H1 (cell line): ENCODE data around the gene UPK2. TPM values are rescaled to one million over a fixed set of nuclear protein-coding genes. Genes with fewer than 3 reads are reported as not detected.

Experiments
- CTCF ChIA-PET: fragments of 300-600 bp; sonication (Branson Sonifier 250); formaldehyde crosslinking; loops from one replicate; lab custom pipeline; 2021; ENCODE audit not compliant: partially characterized antibody; lab: Charles Lee
- POLR2A ChIA-PET: fragments of 300-600 bp; sonication (Branson Sonifier 250); formaldehyde crosslinking; loops from one replicate; lab custom pipeline; 2021; ENCODE audit warnings: inconsistent platforms; ENCODE audit not compliant: partially characterized antibody; lab: Charles Lee
- DNase-seq, 2 experiments: peaks; one replicate each; pipeline versions ENCODE4 v3.0.0 to v3.0.0-alpha.2; 2010 to 2022; ENCODE audit warnings: low spot score in 2 of 2, low read depth in 1 of 2, mixed read lengths in 1 of 2
- FAIRE-seq: peaks from 2 replicates; lab custom pipeline; 2011; peaks lifted over from hg19 to GRCh38; lab: Jason Lieb, UNC
- H2AFZ ChIP-seq: 2 replicates; pipeline ENCODE4 v1.8.1; 2012; ENCODE audit warnings: low read length, inconsistent platforms
- H2AK5ac ChIP-seq: 2 replicates; pipeline ENCODE4 v1.6.1; 2013; ENCODE audit warnings: low read depth, low read length
- H2BK120ac ChIP-seq: replicated peaks from 2 replicates; pipeline ENCODE3; 2013; ENCODE audit warnings: low read depth, low read length, inconsistent platforms
- H2BK12ac ChIP-seq: 2 replicates; pipeline ENCODE4 v1.6.1; 2013; ENCODE audit warnings: low read depth, low read length
- H2BK15ac ChIP-seq: 2 replicates; pipeline ENCODE4 v1.6.1; 2013; ENCODE audit warnings: low read length
- H2BK20ac ChIP-seq: 2 replicates; pipeline ENCODE4 v1.6.1; 2013; ENCODE audit warnings: low read length
- H2BK5ac ChIP-seq: 2 replicates; pipeline ENCODE4 v1.6.1; 2013; ENCODE audit warnings: low read depth, low read length
- H3K14ac ChIP-seq: 2 replicates; pipeline ENCODE4 v1.6.1; 2013; ENCODE audit warnings: inconsistent platforms; ENCODE audit not compliant: insufficient read length
- H3K18ac ChIP-seq: 2 replicates; pipeline ENCODE4 v1.6.1; 2013; ENCODE audit warnings: low read length; ENCODE audit errors: extremely low read depth
- H3K23ac ChIP-seq: 2 replicates; pipeline ENCODE4 v1.6.1; 2013; ENCODE audit warnings: inconsistent platforms; ENCODE audit not compliant: insufficient read length
- H3K23me2 ChIP-seq: 2 replicates; pipeline ENCODE4 v1.6.1; 2013; ENCODE audit warnings: low read depth, low read length
- H3K27ac ChIP-seq: 2 replicates; pipeline ENCODE4 v1.6.1; 2011; ENCODE audit warnings: low read depth, low read length, inconsistent platforms
- H3K27me3 ChIP-seq, 4 experiments: replicated peaks in 1 of 4; 1 replicate in 1 of 4; 2 replicates in 3 of 4; pipeline versions ENCODE4 v1.6.1 to v1.8.1; 2011 to 2013; ENCODE audit warnings: low read length in 3 of 4, mild to moderate bottlenecking in 3 of 4, inconsistent platforms in 2 of 4, mixed read lengths in 2 of 4, moderate library complexity in 1 of 4; ENCODE audit not compliant: control insufficient read depth in 3 of 4, insufficient read depth in 3 of 4; ENCODE audit errors: extremely low read depth in 1 of 4
- H3K36me3 ChIP-seq, 4 experiments: 2 replicates each; pipeline versions ENCODE4 v1.6.1 to v1.8.1; 2011 to 2013; ENCODE audit warnings: mild to moderate bottlenecking in 4 of 4, low read length in 3 of 4, moderate library complexity in 2 of 4, control low read depth in 1 of 4, inconsistent platforms in 1 of 4; ENCODE audit not compliant: insufficient read depth in 4 of 4, control insufficient read depth in 2 of 4
- H3K4ac ChIP-seq: replicated peaks from 2 replicates; pipeline ENCODE3; 2013; ENCODE audit warnings: low read length, low read depth, mixed read lengths, inconsistent platforms; ENCODE audit not compliant: insufficient read length
- H3K4me1 ChIP-seq, 4 experiments: replicated peaks in 1 of 4; 1 replicate in 1 of 4; 2 replicates in 3 of 4; pipeline versions ENCODE4 v1.6.1 to v1.8.1; 2011 to 2013; ENCODE audit warnings: low read length in 3 of 4, inconsistent platforms in 2 of 4, mixed read lengths in 1 of 4; ENCODE audit not compliant: insufficient read depth in 4 of 4, control insufficient read depth in 3 of 4
- H3K4me2 ChIP-seq, 2 experiments: 2 replicates each; pipeline versions ENCODE4 v1.6.1 to v1.8.1; 2011 to 2013; ENCODE audit warnings: low read depth in 2 of 2, low read length in 2 of 2, control low read depth in 1 of 2, inconsistent platforms in 1 of 2, mild to moderate bottlenecking in 1 of 2; ENCODE audit not compliant: insufficient read depth in 1 of 2
- H3K4me3 ChIP-seq, 4 experiments: fragments of 200-600, 300-600 bp in 1 of 4; sonication (generic), shearing (Covaris generic), sonication (Bioruptor Twin) in 1 of 4; 2 replicates each; pipeline versions ENCODE4 v1.5.1 to v1.8.1; 2011 to 2016; ENCODE audit warnings: low read length in 4 of 4, low read depth in 3 of 4, control low read depth in 2 of 4, inconsistent platforms in 2 of 4, mild to moderate bottlenecking in 2 of 4, mixed read lengths in 1 of 4, moderate library complexity in 1 of 4; ENCODE audit not compliant: insufficient read depth in 2 of 4; ENCODE audit errors: extremely low read depth in 1 of 4
- H3K56ac ChIP-seq: replicated peaks from 2 replicates; pipeline ENCODE3; 2013; ENCODE audit warnings: low read depth, mild to moderate bottlenecking, mixed read lengths, low read length, inconsistent platforms; ENCODE audit not compliant: insufficient read length
- H3K79me1 ChIP-seq: 2 replicates; pipeline ENCODE4 v1.6.1; 2013; ENCODE audit warnings: low read depth, low read length, control low read depth
- H3K79me2 ChIP-seq, 2 experiments: 2 replicates each; pipeline versions ENCODE4 v1.6.1 to v1.8.1; 2012 to 2013; ENCODE audit warnings: low read length in 2 of 2, mild to moderate bottlenecking in 2 of 2, inconsistent platforms in 1 of 2; ENCODE audit not compliant: insufficient read depth in 2 of 2, control insufficient read depth in 1 of 2
- H3K9ac ChIP-seq, 4 experiments: replicated peaks in 1 of 4; 1 replicate in 1 of 4; 2 replicates in 3 of 4; pipeline versions ENCODE4 v1.6.1 to v1.8.1; 2011 to 2013; ENCODE audit warnings: low read depth in 3 of 4, low read length in 3 of 4, control low read depth in 2 of 4, mild to moderate bottlenecking in 2 of 4, moderate library complexity in 2 of 4, inconsistent platforms in 1 of 4; ENCODE audit errors: extremely low read depth in 1 of 4
- H3K9me3 ChIP-seq, 2 experiments: 2 replicates each; pipeline versions ENCODE4 v1.6.1 to v1.8.1; 2012 to 2013; ENCODE audit warnings: mild to moderate bottlenecking in 2 of 2, moderate library complexity in 2 of 2, control low read depth in 1 of 2, inconsistent platforms in 1 of 2, low read depth in 1 of 2, low read length in 1 of 2, mixed read lengths in 1 of 2; ENCODE audit not compliant: insufficient read depth in 2 of 2
- H4K20me1 ChIP-seq, 2 experiments: replicated peaks in 1 of 2; 2 replicates each; pipeline versions ENCODE3 to v1.8.1; 2011 to 2013; ENCODE audit warnings: inconsistent platforms in 2 of 2, low read length in 2 of 2, mild to moderate bottlenecking in 1 of 2; ENCODE audit not compliant: insufficient read depth in 2 of 2, control insufficient read depth in 1 of 2
- H4K5ac ChIP-seq: 2 replicates; pipeline ENCODE4 v1.6.1; 2013; ENCODE audit warnings: low read length, low read depth, mixed read lengths, inconsistent platforms; ENCODE audit not compliant: insufficient read length
- H4K8ac ChIP-seq: 2 replicates; pipeline ENCODE4 v1.8.0; 2013; ENCODE audit warnings: mild to moderate bottlenecking, moderate library complexity, low read length, inconsistent platforms; ENCODE audit not compliant: insufficient read depth; ENCODE audit errors: extremely low read depth
- H4K91ac ChIP-seq: replicated peaks from 2 replicates; pipeline ENCODE3; 2013; ENCODE audit warnings: low read length, mixed read lengths, inconsistent platforms; ENCODE audit not compliant: insufficient read length
- BCL11A ChIP-seq, 2 experiments: IDR thresholded peaks; one replicate each; pipeline ENCODE4 v1.6.1; 2011; ENCODE audit warnings: low read depth in 2 of 2, low read length in 2 of 2, mild to moderate bottlenecking in 2 of 2
- FOSL1 ChIP-seq: IDR thresholded peaks from 2 replicates; pipeline ENCODE4 v1.6.1; 2011; ENCODE audit warnings: mild to moderate bottlenecking, low read depth, low read length, moderate library complexity; ENCODE audit not compliant: insufficient read depth
- GTF2F1 ChIP-seq: IDR thresholded peaks from 2 replicates; pipeline ENCODE4 v1.6.1; 2012; ENCODE audit warnings: low read depth, low read length, improper control_type of control experiment, borderline replicate concordance
- RBBP5 ChIP-seq: IDR thresholded peaks from 2 replicates; pipeline ENCODE4 v1.7.1; 2012; ENCODE audit warnings: low read depth, mild to moderate bottlenecking, inconsistent platforms, low read length, moderate library complexity, borderline replicate concordance
- RNF2 ChIP-seq: fragments of 200-900, 300-1000 bp; sonication (generic); IDR thresholded peaks from 2 replicates; pipeline ENCODE4 v1.7.1; 2016; ENCODE audit warnings: borderline replicate concordance, low read depth, mild to moderate bottlenecking, antibody characterized with exemption, low read length; ENCODE audit not compliant: poor library complexity, severe bottlenecking; ENCODE audit errors: missing control alignments
- SRF ChIP-seq: IDR thresholded peaks from 2 replicates; pipeline ENCODE4 v1.6.1; 2011; ENCODE audit warnings: mild to moderate bottlenecking, low read depth, low read length, moderate library complexity
- WGBS, 2 experiments: shearing (Covaris generic) in 1 of 2; methylation state at CpG; one replicate each; pipeline versions ENCODE4 v1.1.6 to v1.1.7; 2013 to 2015; ENCODE audit warnings: low lambda C conversion rate in 2 of 2, mixed read lengths in 2 of 2, inconsistent platforms in 1 of 2, low coverage in 1 of 2, missing lambda C conversion rate in 1 of 2; ENCODE audit not compliant: insufficient replicate concordance in 2 of 2, insufficient coverage in 1 of 2, insufficient read length in 1 of 2; ENCODE audit errors: extremely low coverage in 1 of 2, missing lambda C conversion rate in 1 of 2; 5-methylcytosine and 5-hydroxymethylcytosine counted together
- polyA plus RNA-seq, 7 experiments: library from polyadenylated mRNA; depleted of rRNA in 3 of 7; stranded (reverse) in 5 of 7; unstranded in 2 of 7; fragments of >200 nt in 5 of 7; fragments of 200-250 nt in 2 of 7; gene quantifications; 1 replicate in 5 of 7; 2 replicates in 1 of 7; 4 replicates in 1 of 7; pipeline versions ENCODE4 v1.2.1 to v1.2.3, GENCODE V29; 2011 to 2013; ENCODE audit warnings: missing spikeins in 2 of 7, mixed read lengths in 2 of 7
- total RNA-seq: library from RNA; stranded (reverse); fragmentation: NEBNext Ultra II Directional; extraction: Animal tissue kit (Norgen Biotek cat#: 25700); gene quantifications from 2 replicates; pipeline ENCODE4 v1.2.1, GENCODE V29; 2021
- TF ChIP-seq, protein P1 (sequence below), 3 experiments: IDR thresholded peaks; 1 replicate in 2 of 3; 2 replicates in 1 of 3; pipeline versions ENCODE4 v1.5.1 to v1.6.1; 2011; ENCODE audit warnings: low read length in 3 of 3, mild to moderate bottlenecking in 3 of 3, inconsistent platforms in 2 of 3, low read depth in 1 of 3, moderate library complexity in 1 of 3; ENCODE audit not compliant: insufficient read depth in 1 of 3; ENCODE audit errors: control extremely low read depth in 1 of 3

The UPK2 gene
- total and polyA plus RNA-seq, 2 of the 8 experiments (the other 6 are each of a cell fraction or from before 2014, with no cell fraction given): 0.76 TPM; not detected in 1

DNA sequence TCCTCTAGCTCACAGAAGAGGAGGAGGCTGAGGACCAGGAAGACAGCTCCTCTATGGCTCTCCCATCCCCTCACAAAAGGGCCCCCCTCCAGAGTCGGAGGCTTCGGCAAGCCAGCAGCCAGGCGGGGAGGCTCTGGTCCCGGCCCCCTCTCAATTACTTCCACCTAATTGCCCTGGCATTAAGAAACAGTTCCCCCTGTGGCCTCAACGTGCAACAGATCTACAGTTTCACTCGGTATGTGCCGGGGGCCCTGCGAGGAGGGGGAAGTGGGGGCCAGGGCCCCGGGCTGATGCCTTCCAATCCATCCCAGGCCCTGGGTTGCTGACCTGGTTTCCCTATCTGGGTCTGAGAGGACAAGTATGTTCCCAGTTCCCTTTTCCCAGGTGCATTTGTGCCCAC, 23.3 kb downstream of the UPK2 start:
- no peak overlapping the region for H2BK15ac ChIP-seq
- TF ChIP-seq SRF: no peak
- no peak for TF ChIP-seq BCL11A (IDR thresholded peaks at IDR 0.05; ENCODE audit: low read depth in 2 of 2, low read length in 2 of 2)
- TF ChIP-seq, protein P1, sequence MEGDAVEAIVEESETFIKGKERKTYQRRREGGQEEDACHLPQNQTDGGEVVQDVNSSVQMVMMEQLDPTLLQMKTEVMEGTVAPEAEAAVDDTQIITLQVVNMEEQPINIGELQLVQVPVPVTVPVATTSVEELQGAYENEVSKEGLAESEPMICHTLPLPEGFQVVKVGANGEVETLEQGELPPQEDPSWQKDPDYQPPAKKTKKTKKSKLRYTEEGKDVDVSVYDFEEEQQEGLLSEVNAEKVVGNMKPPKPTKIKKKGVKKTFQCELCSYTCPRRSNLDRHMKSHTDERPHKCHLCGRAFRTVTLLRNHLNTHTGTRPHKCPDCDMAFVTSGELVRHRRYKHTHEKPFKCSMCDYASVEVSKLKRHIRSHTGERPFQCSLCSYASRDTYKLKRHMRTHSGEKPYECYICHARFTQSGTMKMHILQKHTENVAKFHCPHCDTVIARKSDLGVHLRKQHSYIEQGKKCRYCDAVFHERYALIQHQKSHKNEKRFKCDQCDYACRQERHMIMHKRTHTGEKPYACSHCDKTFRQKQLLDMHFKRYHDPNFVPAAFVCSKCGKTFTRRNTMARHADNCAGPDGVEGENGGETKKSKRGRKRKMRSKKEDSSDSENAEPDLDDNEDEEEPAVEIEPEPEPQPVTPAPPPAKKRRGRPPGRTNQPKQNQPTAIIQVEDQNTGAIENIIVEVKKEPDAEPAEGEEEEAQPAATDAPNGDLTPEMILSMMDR (IDR thresholded peaks at IDR 0.05; ENCODE audit: control extremely low read depth in 1 of 3, insufficient read depth in 1 of 3, low read depth in 1 of 3, low read length in 3 of 3): peak; percentile 9 to 25 (median 20); a peak in 3 of 4 replicates
- no peak for TF ChIP-seq FOSL1
- TF ChIP-seq GTF2F1: no peak
- TF ChIP-seq RNF2: no peak
- no peak for TF ChIP-seq RBBP5
- no peak overlapping the region; the same call in 1 of the 2 replicates for H2AFZ ChIP-seq
- H3K9ac ChIP-seq: no peak overlapping the region; a peak in 1 of 7 replicates
- peaks cover 0 to 18% (median 10%) of the 10 kb centered on the region in 4 experiments; a peak in 5 of 7 replicates for H3K4me1 ChIP-seq
- H3K36me3 ChIP-seq: no peaks in the 10 kb centered on the region
- peak overlapping the region; percentile 9 for H4K5ac ChIP-seq
- no peaks in the 10 kb centered on the region for H3K79me2 ChIP-seq
- H4K91ac ChIP-seq: no peak overlapping the region
- H2BK120ac ChIP-seq: no peak overlapping the region
- H4K8ac ChIP-seq: peak overlapping the region; percentile 57; the same call in 1 of the 2 replicates
- DNase-seq (no peak), FAIRE-seq (no peak)
- ChIA-PET CTCF (interaction anchor here (0.6 to 1.2 kb wide), 4 partner anchors 10 to 383 kb away, joined by 3 to 5 read pairs (median 4); no protein-coding TSS in a partner anchor), POLR2A (interaction anchor here (1.0 to 1.8 kb wide), 6 partner anchors 9 to 52 kb away, joined by 3 to 5 read pairs (median 3); partner anchors contain the start of genes RPS25 and SLC37A4)
- H2BK20ac ChIP-seq: no peak overlapping the region
- H3K4me3 ChIP-seq: no peak overlapping the region
- no peaks in the 10 kb centered on the region for H3K79me1 ChIP-seq
- 0 out of 2 replicates have a peak overlapping the region, but pooled peaks have one; percentile 39 for H2AK5ac ChIP-seq
- H3K14ac ChIP-seq: no peak overlapping the region
- 0 out of 2 replicates have a peak overlapping the region, but pooled peaks have one; percentile 97 for H2BK12ac ChIP-seq
- H2BK5ac ChIP-seq: no peak overlapping the region
- no peak overlapping the region for H3K27ac ChIP-seq
- no peak overlapping the region for H3K4ac ChIP-seq
- no peaks in the 10 kb centered on the region for H3K9me3 ChIP-seq
- H3K56ac ChIP-seq: no peak overlapping the region
- H3K23ac ChIP-seq: no peak overlapping the region
- no peaks in the 10 kb centered on the region for H4K20me1 ChIP-seq
- H3K27me3 ChIP-seq: peaks cover 0 to 5% (median 0%) of the 10 kb centered on the region in 4 experiments; a peak in 1 of 7 replicates
- H3K18ac ChIP-seq: peak overlapping the region; percentile 83; the same call in 1 of the 2 replicates
- peak overlapping the region in 1 of 2 experiments; percentile 24; a peak in 2 of 4 replicates for H3K4me2 ChIP-seq
- no peaks in the 10 kb centered on the region; the same call in 1 of the 2 replicates for H3K23me2 ChIP-seq
- WGBS, 2 experiments: 72% methylated on average over 9 of the region's 9 CpGs; no CpG with 5 or more reads in 1 of the 2 experiments
